HepG2 (cell line): ENCODE results near the gene LAMTOR1. TPM values are rescaled to one million over a fixed set of nuclear protein-coding genes. Genes with fewer than 3 reads are reported as not detected.

Source experiments
- CREM ChIP-seq, 2 experiments: sonication (generic) in 1 of 2; formaldehyde crosslinking in 1 of 2; IDR thresholded peaks; 2 replicates each; pipeline versions ENCODE4 v1.4.0 to v1.6.1; 2016 to 2020; ENCODE audit warnings: antibody characterized with exemption in 1 of 2, mild to moderate bottlenecking in 1 of 2, missing genetic modification reagents in 1 of 2
- GABPB1 ChIP-seq: IDR thresholded peaks from 2 replicates; pipeline ENCODE4 v1.6.1; 2016; ENCODE audit warnings: mild to moderate bottlenecking, missing genetic modification reagents, moderate library complexity, missing compliant biosample characterization
- HOXA3 ChIP-seq: sonication (generic); formaldehyde crosslinking; IDR thresholded peaks from 2 replicates; pipeline ENCODE4 v1.5.0; 2020; ENCODE audit warnings: missing genetic modification reagents
- NFYC ChIP-seq: IDR thresholded peaks from 2 replicates; pipeline ENCODE4 v1.6.1; 2016; ENCODE audit warnings: missing genetic modification reagents, missing compliant biosample characterization
- SOX6 ChIP-seq, 2 experiments: fragments of 450-650 bp in 1 of 2; sonication (generic) in 1 of 2; formaldehyde crosslinking in 1 of 2; IDR thresholded peaks; 2 replicates each; pipeline versions ENCODE4 v1.4.0 to v1.6.1; 2017 to 2020; ENCODE audit warnings: antibody characterized with exemption in 1 of 2, mild to moderate bottlenecking in 1 of 2, missing genetic modification reagents in 1 of 2
- XBP1 ChIP-seq: sonication (generic); formaldehyde crosslinking; IDR thresholded peaks from 2 replicates; pipeline ENCODE4 v1.5.0; 2020; ENCODE audit warnings: missing genetic modification reagents
- ZFP36L2 ChIP-seq: sonication (generic); formaldehyde crosslinking; IDR thresholded peaks from 2 replicates; pipeline ENCODE4 v1.4.0; 2020; ENCODE audit warnings: missing genetic modification reagents
- ZMYM4 ChIP-seq: sonication (generic); formaldehyde crosslinking; IDR thresholded peaks from 2 replicates; pipeline ENCODE4 v1.8.1; 2023; ENCODE audit warnings: mild to moderate bottlenecking, missing genetic modification reagents
- ZNF17 ChIP-seq: sonication (generic); formaldehyde crosslinking; IDR thresholded peaks from 2 replicates; pipeline ENCODE4 v1.5.0; 2020; ENCODE audit warnings: mild to moderate bottlenecking, missing genetic modification reagents
- ZNF232 ChIP-seq: sonication (generic); formaldehyde crosslinking; IDR thresholded peaks from 2 replicates; pipeline ENCODE4 v1.4.0; 2020; ENCODE audit warnings: missing genetic modification reagents, borderline replicate concordance
- ZNF343 ChIP-seq: sonication (generic); formaldehyde crosslinking; IDR thresholded peaks from 2 replicates; pipeline ENCODE4 v1.4.0; 2020; ENCODE audit warnings: mild to moderate bottlenecking, missing genetic modification reagents
- ZNF749 ChIP-seq: sonication (generic); formaldehyde crosslinking; IDR thresholded peaks from 2 replicates; pipeline ENCODE4 v1.8.0; 2022; ENCODE audit warnings: mild to moderate bottlenecking, missing genetic modification reagents, moderate library complexity, borderline replicate concordance
- polyA plus RNA-seq, 8 experiments: library from polyadenylated mRNA; depleted of rRNA in 3 of 8; stranded (reverse) in 7 of 8; unstranded in 1 of 8; fragments of >200 nt; fragmentation: Illumina TruSeq in 4 of 8; extraction: Trizol in 4 of 8; gene quantifications; 2 replicates each; pipeline versions ENCODE4 v1.2.1 to v1.2.3, GENCODE V29; 2011 to 2016; ENCODE audit warnings: low read depth in 4 of 8, missing spikeins in 1 of 8, mixed read lengths in 1 of 8; ENCODE audit not compliant: insufficient read depth in 1 of 8
- total RNA-seq, 5 experiments: library from RNA; depleted of rRNA; stranded (reverse); fragments of >200 nt; fragmentation: Illumina TruSeq; extraction: Trizol; gene quantifications; 2 replicates each; pipeline ENCODE4 v1.2.3, GENCODE V29; 2016; ENCODE audit warnings: low read depth in 1 of 5
- TF ChIP-seq, protein P1 (sequence below), 2 experiments: fragments of 450-650 bp in 1 of 2; sonication (generic) in 1 of 2; formaldehyde crosslinking in 1 of 2; IDR thresholded peaks; 2 replicates each; pipeline versions ENCODE4 v1.6.1 to v1.8.0; 2016 to 2022; ENCODE audit warnings: antibody characterized with exemption in 1 of 2, mild to moderate bottlenecking in 1 of 2, missing genetic modification reagents in 1 of 2
- TF ChIP-seq, protein P2 (sequence below): IDR thresholded peaks from 2 replicates; pipeline ENCODE4 v1.6.1; 2016; ENCODE audit warnings: control low read depth
- TF ChIP-seq, protein P3 (sequence below): sonication (generic); formaldehyde crosslinking; IDR thresholded peaks from 2 replicates; pipeline ENCODE4 v1.8.0; 2022; ENCODE audit warnings: mild to moderate bottlenecking, missing genetic modification reagents; ENCODE audit not compliant: insufficient replicate concordance

LAMTOR1 gene
- total and polyA plus RNA-seq, 2 of the 13 experiments (the other 11 are each of a cell fraction or from before 2014, with no cell fraction given): 60.4 to 66.0 TPM

DNA sequence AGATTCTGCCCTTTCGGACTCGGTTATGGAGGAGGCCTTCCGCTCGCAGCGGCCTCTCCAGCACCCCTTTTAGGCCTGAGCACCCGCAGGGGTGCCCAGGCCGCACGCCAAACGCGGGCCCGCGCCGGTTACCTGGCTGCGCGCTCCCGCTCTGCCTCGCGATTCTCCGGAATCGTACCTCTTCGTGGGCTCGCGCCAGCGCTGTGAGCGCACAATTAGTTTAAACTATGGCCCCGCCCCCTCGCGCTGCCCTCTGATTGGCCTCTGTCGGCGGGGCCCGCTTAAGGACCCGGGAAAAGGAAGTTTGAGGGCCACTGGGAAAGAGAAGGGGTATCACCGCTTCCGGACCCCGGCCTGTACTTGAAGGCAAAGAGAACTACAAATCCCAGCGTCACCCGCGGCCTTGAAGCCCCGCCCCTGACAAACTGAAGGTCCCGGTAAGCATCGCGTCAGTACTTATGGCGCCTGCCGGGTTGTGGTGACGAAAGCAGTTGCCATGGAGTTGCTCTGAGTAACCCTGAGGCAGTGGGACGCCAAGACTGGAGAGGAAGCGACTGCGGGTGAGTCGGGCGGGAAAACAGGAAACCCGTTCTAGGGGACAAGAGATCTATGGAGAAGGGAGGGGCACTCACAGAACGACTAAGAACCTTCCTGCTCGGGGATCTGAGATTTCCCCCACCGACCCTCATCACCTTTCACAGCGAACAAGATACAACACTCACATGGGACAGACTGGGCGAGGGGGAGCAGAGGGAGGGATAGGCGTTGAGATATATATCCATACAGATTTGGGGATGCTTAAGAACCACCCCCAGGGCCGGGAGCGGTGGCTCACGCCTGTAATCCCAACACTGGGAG, 22.5 kb downstream of the LAMTOR1 start, which contains the start of the genes LRRC51 and NUMA1 (continued):
- peak; percentile 51; the same call in 1 of the 2 replicates for TF ChIP-seq ZMYM4 (CRISPR knock-in tag)
- TF ChIP-seq ZNF749: peak; percentile 72; the same call in 1 of the 2 replicates
- peak; percentile 98 for TF ChIP-seq CREM (IDR thresholded peaks at IDR 0.05)
- peak; percentile 57; the same call in 1 of the 2 replicates for TF ChIP-seq CREM (CRISPR knock-in tag; IDR thresholded peaks at IDR 0.05)
- TF ChIP-seq ZNF343: no peak
- peak; percentile 24; the same call in 1 of the 2 replicates for TF ChIP-seq ZNF232 (CRISPR knock-in tag)
- TF ChIP-seq SOX6 (IDR thresholded peaks at IDR 0.05): no peak
- peak; percentile 63; the same call in 1 of the 2 replicates for TF ChIP-seq SOX6 (CRISPR knock-in tag; IDR thresholded peaks at IDR 0.05)
- TF ChIP-seq, protein P1, sequence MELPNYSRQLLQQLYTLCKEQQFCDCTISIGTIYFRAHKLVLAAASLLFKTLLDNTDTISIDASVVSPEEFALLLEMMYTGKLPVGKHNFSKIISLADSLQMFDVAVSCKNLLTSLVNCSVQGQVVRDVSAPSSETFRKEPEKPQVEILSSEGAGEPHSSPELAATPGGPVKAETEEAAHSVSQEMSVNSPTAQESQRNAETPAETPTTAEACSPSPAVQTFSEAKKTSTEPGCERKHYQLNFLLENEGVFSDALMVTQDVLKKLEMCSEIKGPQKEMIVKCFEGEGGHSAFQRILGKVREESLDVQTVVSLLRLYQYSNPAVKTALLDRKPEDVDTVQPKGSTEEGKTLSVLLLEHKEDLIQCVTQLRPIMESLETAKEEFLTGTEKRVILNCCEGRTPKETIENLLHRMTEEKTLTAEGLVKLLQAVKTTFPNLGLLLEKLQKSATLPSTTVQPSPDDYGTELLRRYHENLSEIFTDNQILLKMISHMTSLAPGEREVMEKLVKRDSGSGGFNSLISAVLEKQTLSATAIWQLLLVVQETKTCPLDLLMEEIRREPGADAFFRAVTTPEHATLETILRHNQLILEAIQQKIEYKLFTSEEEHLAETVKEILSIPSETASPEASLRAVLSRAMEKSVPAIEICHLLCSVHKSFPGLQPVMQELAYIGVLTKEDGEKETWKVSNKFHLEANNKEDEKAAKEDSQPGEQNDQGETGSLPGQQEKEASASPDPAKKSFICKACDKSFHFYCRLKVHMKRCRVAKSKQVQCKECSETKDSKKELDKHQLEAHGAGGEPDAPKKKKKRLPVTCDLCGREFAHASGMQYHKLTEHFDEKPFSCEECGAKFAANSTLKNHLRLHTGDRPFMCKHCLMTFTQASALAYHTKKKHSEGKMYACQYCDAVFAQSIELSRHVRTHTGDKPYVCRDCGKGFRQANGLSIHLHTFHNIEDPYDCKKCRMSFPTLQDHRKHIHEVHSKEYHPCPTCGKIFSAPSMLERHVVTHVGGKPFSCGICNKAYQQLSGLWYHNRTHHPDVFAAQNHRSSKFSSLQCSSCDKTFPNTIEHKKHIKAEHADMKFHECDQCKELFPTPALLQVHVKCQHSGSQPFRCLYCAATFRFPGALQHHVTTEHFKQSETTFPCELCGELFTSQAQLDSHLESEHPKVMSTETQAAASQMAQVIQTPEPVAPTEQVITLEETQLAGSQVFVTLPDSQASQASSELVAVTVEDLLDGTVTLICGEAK (IDR thresholded peaks at IDR 0.05): no peak; the same call in 1 of the 2 replicates
- TF ChIP-seq, protein P1 (CRISPR knock-in tag; IDR thresholded peaks at IDR 0.05): no peak; the same call in 1 of the 2 replicates
- peak; percentile 99 for TF ChIP-seq HOXA3 (CRISPR knock-in tag)
- no peak for TF ChIP-seq ZFP36L2 (CRISPR knock-in tag)
- no peak for TF ChIP-seq ZNF17
- TF ChIP-seq, protein P2, sequence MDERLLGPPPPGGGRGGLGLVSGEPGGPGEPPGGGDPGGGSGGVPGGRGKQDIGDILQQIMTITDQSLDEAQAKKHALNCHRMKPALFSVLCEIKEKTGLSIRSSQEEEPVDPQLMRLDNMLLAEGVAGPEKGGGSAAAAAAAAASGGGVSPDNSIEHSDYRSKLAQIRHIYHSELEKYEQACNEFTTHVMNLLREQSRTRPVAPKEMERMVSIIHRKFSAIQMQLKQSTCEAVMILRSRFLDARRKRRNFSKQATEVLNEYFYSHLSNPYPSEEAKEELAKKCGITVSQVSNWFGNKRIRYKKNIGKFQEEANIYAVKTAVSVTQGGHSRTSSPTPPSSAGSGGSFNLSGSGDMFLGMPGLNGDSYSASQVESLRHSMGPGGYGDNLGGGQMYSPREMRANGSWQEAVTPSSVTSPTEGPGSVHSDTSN (CRISPR knock-in tag): no peak
- TF ChIP-seq, protein P3, sequence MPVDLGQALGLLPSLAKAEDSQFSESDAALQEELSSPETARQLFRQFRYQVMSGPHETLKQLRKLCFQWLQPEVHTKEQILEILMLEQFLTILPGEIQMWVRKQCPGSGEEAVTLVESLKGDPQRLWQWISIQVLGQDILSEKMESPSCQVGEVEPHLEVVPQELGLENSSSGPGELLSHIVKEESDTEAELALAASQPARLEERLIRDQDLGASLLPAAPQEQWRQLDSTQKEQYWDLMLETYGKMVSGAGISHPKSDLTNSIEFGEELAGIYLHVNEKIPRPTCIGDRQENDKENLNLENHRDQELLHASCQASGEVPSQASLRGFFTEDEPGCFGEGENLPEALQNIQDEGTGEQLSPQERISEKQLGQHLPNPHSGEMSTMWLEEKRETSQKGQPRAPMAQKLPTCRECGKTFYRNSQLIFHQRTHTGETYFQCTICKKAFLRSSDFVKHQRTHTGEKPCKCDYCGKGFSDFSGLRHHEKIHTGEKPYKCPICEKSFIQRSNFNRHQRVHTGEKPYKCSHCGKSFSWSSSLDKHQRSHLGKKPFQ (CRISPR knock-in tag): no peak
- peak; percentile 93 for TF ChIP-seq GABPB1
- TF ChIP-seq NFYC (CRISPR knock-in tag): peak; percentile 90
- TF ChIP-seq XBP1 (CRISPR knock-in tag): no peak
